Adrenal gland (tissue), 5 donors: ENCODE measurements around the gene BCL2A1.

Experiments used
- CTCF ChIP-seq, 6 experiments: fragments of 450-650 bp in 4 of 6; fragments of 200-600 bp in 2 of 6; sonication (generic) in 1 of 6; IDR thresholded peaks; 1 replicate in 5 of 6; 2 replicates in 1 of 6; pipeline versions ENCODE4 v1.5.1 to v1.8.0; 2016 to 2021; ENCODE audit warnings: antibody characterized with exemption in 6 of 6, mild to moderate bottlenecking in 2 of 6, moderate library complexity in 1 of 6
- POLR2A ChIP-seq, 2 donors: fragments of 450-650 bp; IDR thresholded peaks; one replicate each; pipeline ENCODE4 v1.6.1; 2017; ENCODE audit warnings: antibody characterized with exemption in 2 of 2, mild to moderate bottlenecking in 2 of 2, moderate library complexity in 1 of 2
- donor health status: DM: no; HTN: no; CAD: no.

GRCh38 chr15:79922512-79923078, 48.4 kb downstream of the BCL2A1 start:
- no peak for TF ChIP-seq CTCF (IDR thresholded peaks at IDR 0.05)
- no peak for TF ChIP-seq POLR2A (IDR thresholded peaks at IDR 0.05)
